GM19099 (cell line): ENCODE data around the gene KRT80.

ENCODE experiments used
- POLR2A ChIP-seq: IDR thresholded peaks from 3 replicates; pipeline ENCODE4 v1.6.1; 2011; ENCODE audit warnings: low read depth; ENCODE audit not compliant: insufficient read length; ENCODE audit errors: extremely low read depth

Gene KRT80

GRCh38 chr12:52149651-52150241, 42.1 kb downstream of the KRT80 start:
- no peak for TF ChIP-seq POLR2A

GRCh38 chr12:52149182-52149641, 42.6 kb downstream of the KRT80 start:
- TF ChIP-seq POLR2A, result no peak

GRCh38 chr12:52148464-52149181, 43.2 kb downstream of the KRT80 start:
- no peak for TF ChIP-seq POLR2A

GRCh38 chr12:52147964-52148463, 43.8 kb downstream of the KRT80 start:
- no peak for TF ChIP-seq POLR2A

- TF ChIP-seq POLR2A, result no peak
Observed at GRCh38 chr12:52147367-52147963, 44.3 kb downstream of the KRT80 start.

GRCh38 chr12:52146822-52147366, 44.9 kb downstream of the KRT80 start:
- TF ChIP-seq POLR2A, result no peak

- TF ChIP-seq POLR2A, result no peak
Observed at GRCh38 chr12:52146089-52146821, 45.6 kb downstream of the KRT80 start.

GRCh38 chr12:52145228-52146088, 46.4 kb downstream of the KRT80 start:
- no peak for TF ChIP-seq POLR2A

GRCh38 chr12:52144512-52145227, 47.1 kb downstream of the KRT80 start:
- TF ChIP-seq POLR2A, result no peak

- TF ChIP-seq POLR2A, result no peak
Observed at GRCh38 chr12:52142431-52142830, 49.4 kb downstream of the KRT80 start.

GRCh38 chr12:52141875-52142274, 49.9 kb downstream of the KRT80 start:
- TF ChIP-seq POLR2A, result no peak

- TF ChIP-seq POLR2A, result no peak
Observed at GRCh38 chr12:52141306-52141705, 50.5 kb downstream of the KRT80 start.

GRCh38 chr12:52139579-52140062, 52.2 kb downstream of the KRT80 start:
- no peak for TF ChIP-seq POLR2A

- no peak for TF ChIP-seq POLR2A
Observed at GRCh38 chr12:52139147-52139546, 52.7 kb downstream of the KRT80 start.

- no peak for TF ChIP-seq POLR2A
Observed at GRCh38 chr12:52137746-52138145, 54.1 kb downstream of the KRT80 start.
